Measurements from ENCODE around the gene CFAP46.

- no peak for TF ChIP-seq SP1 (CRISPR knock-in tag; conservative IDR thresholded peaks at IDR 0.05)
- TF ChIP-seq ZNF138 (CRISPR knock-in tag; conservative IDR thresholded peaks at IDR 0.05): no peak
- TF ChIP-seq CTCF (IDR thresholded peaks at IDR 0.05): no peak
- no peak for TF ChIP-seq ZMAT4 (CRISPR knock-in tag; IDR thresholded peaks at IDR 0.05)
- TF ChIP-seq MLX (CRISPR knock-in tag; IDR thresholded peaks at IDR 0.05): no peak
- TF ChIP-seq NFYB (CRISPR knock-in tag; conservative IDR thresholded peaks at IDR 0.05; ENCODE audit: low read depth): no peak
- TF ChIP-seq MYBL2 (CRISPR knock-in tag; IDR thresholded peaks at IDR 0.05): no peak
- no peak for TF ChIP-seq ZBTB43 (CRISPR knock-in tag; IDR thresholded peaks at IDR 0.05)
- no peak for TF ChIP-seq NR2C2 (CRISPR knock-in tag; IDR thresholded peaks at IDR 0.05)
These were observed 32.0 kb upstream of the CFAP46 start for GRCh38 chr10:132974249-132974796.
